SHP77 (cell line): ENCODE data around the gene RGMA.
"Not testable (repeated sequence)": the region's sequence is repeated elsewhere in the genome, so short reads cannot be mapped to it uniquely, and the experiment has no call there.

ENCODE experiments used
- DNase-seq, 2 experiments: peaks; one replicate each; lab custom pipeline; 2025; lab: John Stamatoyannopoulos, UW

RGMA gene

GRCh38 chr15:93034512-93034911 is 54.5 kb downstream of the RGMA start:
- no peak for DNase-seq

GRCh38 chr15:93033434-93034045 is 55.5 kb downstream of the RGMA start:
- no peak for DNase-seq

GRCh38 chr15:93032515-93033206 is 56.4 kb downstream of the RGMA start:
- DNase-seq = not testable (repeated sequence)

- not testable (repeated sequence) for DNase-seq
Measured at GRCh38 chr15:93031557-93032384, 57.2 kb downstream of the RGMA start.

- no peak for DNase-seq
Measured at GRCh38 chr15:93031103-93031464, 57.9 kb downstream of the RGMA start.

GRCh38 chr15:93030430-93031102 is 58.4 kb downstream of the RGMA start:
- peak; percentile 27 to 40 for DNase-seq

GRCh38 chr15:93029836-93030429 is 59.1 kb downstream of the RGMA start:
- no peak for DNase-seq

GRCh38 chr15:93029214-93029835 is 59.7 kb downstream of the RGMA start:
- DNase-seq = no peak

GRCh38 chr15:93028632-93029213 is 60.3 kb downstream of the RGMA start:
- peak in 1 of 2 experiments; percentile 14 for DNase-seq

- no peak for DNase-seq
Measured at GRCh38 chr15:93028111-93028631, 60.8 kb downstream of the RGMA start.

- no peak for DNase-seq
Measured at GRCh38 chr15:93027413-93027812, 61.6 kb downstream of the RGMA start.

- DNase-seq = no peak
Measured at GRCh38 chr15:93026380-93026817, 62.6 kb downstream of the RGMA start.

- no peak for DNase-seq
Measured at GRCh38 chr15:93025625-93025982, 63.4 kb downstream of the RGMA start.

- DNase-seq = no peak
Measured at GRCh38 chr15:93024716-93025624, 64.0 kb downstream of the RGMA start.

- DNase-seq = no peak
Measured at GRCh38 chr15:93024293-93024692, 64.7 kb downstream of the RGMA start.

GRCh38 chr15:93020976-93021772 is 67.8 kb downstream of the RGMA start:
- DNase-seq = no peak

GRCh38 chr15:93019971-93020370 is 69.0 kb downstream of the RGMA start:
- DNase-seq = no peak

- DNase-seq = no peak
Measured at GRCh38 chr15:93019090-93019489, 69.9 kb downstream of the RGMA start.

- peak in 1 of 2 experiments; percentile 3 for DNase-seq
Measured at GRCh38 chr15:93018574-93018973, 70.4 kb downstream of the RGMA start.
